Measurements from ENCODE around the gene ZNF688.
A peak's percentile ranks its signal among the peaks of the same experiment; 100 is the strongest.

- TF ChIP-seq, protein P1, sequence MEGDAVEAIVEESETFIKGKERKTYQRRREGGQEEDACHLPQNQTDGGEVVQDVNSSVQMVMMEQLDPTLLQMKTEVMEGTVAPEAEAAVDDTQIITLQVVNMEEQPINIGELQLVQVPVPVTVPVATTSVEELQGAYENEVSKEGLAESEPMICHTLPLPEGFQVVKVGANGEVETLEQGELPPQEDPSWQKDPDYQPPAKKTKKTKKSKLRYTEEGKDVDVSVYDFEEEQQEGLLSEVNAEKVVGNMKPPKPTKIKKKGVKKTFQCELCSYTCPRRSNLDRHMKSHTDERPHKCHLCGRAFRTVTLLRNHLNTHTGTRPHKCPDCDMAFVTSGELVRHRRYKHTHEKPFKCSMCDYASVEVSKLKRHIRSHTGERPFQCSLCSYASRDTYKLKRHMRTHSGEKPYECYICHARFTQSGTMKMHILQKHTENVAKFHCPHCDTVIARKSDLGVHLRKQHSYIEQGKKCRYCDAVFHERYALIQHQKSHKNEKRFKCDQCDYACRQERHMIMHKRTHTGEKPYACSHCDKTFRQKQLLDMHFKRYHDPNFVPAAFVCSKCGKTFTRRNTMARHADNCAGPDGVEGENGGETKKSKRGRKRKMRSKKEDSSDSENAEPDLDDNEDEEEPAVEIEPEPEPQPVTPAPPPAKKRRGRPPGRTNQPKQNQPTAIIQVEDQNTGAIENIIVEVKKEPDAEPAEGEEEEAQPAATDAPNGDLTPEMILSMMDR (IDR thresholded peaks at IDR 0.05), result no peak
- peak; percentile 19 to 43 for TF ChIP-seq POLR2A (IDR thresholded peaks at IDR 0.05)
These were observed 38.7 kb upstream of the ZNF688 start, which contains the start of gene ZNF689 for GRCh38 chr16:30609926-30610839.

All from uterus (tissue), 2 donors.